Subcutaneous adipose tissue (tissue), 4 donors: Measurements from ENCODE around the gene BPHL. TPM values are rescaled to one million over a fixed set of nuclear protein-coding genes. Genes with fewer than 3 reads are reported as not detected.

ENCODE experiments used
- total RNA-seq, 4 donors: library from RNA; depleted of rRNA; stranded (reverse); fragments of >200 nt; gene quantifications; one replicate each; pipeline ENCODE4 v1.1.0, GENCODE V29; 2016
- TF ChIP-seq, protein P1 (sequence below): fragments of 450-650 bp; IDR thresholded peaks from one replicate; pipeline ENCODE4 v1.5.1; 2016; ENCODE audit warnings: low read depth, mild to moderate bottlenecking, control low read depth, antibody characterized with exemption, moderate library complexity

The BPHL gene
- total RNA-seq, 4 donors from 2014 or later: 25.8 to 41.6 (median 30.0) TPM

DNA sequence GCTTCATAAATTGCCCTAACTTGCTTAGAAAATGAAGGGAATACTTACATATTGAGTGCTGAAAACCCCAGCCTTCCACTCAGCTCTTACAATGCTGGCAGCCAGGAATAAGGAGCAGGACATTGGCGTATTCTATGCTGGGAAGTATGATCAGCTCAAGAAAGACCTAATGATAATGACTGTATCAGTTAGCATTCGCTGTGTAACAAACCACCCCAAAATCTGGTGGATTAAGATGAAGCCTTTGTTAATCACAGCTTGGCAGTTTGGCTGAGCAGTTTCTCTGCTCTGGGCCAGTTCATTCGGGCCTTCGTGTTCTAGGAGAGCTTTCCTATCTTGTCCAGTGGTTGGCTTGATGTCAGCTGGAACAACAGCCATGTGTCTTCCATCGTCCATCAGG lies 72.3 kb downstream of the BPHL start:
- TF ChIP-seq, protein P1, sequence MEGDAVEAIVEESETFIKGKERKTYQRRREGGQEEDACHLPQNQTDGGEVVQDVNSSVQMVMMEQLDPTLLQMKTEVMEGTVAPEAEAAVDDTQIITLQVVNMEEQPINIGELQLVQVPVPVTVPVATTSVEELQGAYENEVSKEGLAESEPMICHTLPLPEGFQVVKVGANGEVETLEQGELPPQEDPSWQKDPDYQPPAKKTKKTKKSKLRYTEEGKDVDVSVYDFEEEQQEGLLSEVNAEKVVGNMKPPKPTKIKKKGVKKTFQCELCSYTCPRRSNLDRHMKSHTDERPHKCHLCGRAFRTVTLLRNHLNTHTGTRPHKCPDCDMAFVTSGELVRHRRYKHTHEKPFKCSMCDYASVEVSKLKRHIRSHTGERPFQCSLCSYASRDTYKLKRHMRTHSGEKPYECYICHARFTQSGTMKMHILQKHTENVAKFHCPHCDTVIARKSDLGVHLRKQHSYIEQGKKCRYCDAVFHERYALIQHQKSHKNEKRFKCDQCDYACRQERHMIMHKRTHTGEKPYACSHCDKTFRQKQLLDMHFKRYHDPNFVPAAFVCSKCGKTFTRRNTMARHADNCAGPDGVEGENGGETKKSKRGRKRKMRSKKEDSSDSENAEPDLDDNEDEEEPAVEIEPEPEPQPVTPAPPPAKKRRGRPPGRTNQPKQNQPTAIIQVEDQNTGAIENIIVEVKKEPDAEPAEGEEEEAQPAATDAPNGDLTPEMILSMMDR: no peak

DNA sequence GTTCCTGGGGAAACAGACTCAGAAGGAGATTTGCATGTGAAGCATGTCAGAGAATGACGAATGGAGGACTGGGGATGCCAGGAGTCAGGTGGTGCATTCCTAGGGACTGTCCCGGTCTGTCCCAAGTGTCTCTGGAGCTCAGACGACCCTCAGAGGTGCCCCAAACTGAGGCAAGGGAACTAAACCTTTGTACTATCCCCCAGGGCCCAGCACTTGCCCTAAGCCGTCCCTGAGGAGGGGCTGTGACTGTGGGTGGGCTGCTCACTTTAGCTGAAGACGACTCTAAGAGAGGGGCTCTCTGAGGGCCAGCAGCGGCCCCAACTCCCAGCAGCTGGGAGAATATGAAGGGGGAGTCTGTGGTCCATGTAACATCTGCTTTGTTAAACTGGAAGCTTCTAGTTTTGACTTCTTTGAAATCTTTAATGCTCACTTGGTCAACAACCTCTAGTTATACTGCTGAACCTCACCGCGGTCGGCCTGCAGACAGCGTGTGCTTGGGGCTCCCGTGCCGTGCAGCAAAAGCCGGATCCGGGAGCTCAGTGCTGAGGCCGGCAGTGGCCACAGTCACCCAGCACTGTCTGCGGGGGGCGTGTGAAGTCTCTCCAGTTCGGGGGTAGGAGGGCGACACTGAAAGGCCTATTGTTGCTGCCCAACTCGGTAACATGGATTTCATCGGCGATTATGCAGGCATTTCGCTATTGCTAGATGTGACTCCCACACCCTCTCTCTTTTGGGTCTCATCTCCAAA lies 74.8 kb downstream of the BPHL start:
- TF ChIP-seq, protein P1: no peak

DNA sequence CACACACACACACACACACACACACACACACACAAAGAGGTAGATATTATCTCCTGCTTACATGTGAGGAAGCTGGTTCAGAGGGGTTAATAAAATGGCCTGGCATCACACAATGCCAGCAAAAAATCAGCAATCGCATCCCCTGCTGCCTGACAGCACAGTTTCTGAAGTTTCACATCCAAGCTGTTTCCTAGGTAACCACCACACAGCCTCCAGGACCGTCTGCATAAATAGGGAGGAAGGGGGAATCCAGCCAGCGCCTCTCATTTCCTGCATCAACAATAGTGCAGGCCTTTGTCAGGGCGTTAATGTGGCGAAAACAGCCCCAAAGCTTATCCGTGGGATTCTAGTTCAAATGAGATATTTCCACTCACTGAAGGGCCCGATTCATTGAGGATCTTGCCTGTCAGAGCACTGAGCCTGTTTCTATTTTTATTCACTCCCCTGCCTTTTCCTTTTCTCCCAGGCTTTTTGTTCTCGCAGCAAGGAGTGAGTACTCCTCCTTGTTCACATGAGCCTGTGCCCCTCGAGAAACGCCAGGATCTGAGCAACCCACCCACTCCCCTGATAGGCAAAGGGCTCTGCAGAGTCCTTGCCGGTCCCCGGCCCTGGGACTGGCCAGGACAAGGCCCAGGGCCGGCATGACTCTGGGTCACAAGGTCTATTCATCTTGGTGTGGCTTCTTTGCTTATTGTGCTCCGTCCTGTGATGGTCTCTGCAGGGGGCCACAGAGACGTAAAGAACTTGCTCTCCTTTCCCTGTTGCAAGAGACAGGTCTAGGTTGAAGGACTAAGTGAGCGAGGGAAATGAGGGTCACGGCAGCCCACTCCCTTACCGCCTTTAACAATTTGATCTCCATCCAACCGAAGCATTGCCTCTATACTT lies 76.3 kb downstream of the BPHL start:
- TF ChIP-seq, protein P1: no peak

DNA sequence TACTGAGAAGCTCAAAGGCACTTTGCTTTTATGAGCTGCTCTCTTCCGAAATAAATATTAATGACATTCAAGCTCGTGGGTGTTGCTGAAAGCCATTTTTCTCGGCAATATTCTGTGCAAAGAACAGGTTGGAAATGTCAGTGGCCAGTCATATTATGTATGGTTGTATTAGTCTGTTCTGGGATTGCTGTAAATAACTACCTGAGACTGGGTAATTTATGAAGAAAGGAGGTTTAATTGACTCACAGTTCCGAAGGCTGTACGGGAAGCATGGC lies 76.8 kb downstream of the BPHL start:
- TF ChIP-seq, protein P1: no peak

DNA sequence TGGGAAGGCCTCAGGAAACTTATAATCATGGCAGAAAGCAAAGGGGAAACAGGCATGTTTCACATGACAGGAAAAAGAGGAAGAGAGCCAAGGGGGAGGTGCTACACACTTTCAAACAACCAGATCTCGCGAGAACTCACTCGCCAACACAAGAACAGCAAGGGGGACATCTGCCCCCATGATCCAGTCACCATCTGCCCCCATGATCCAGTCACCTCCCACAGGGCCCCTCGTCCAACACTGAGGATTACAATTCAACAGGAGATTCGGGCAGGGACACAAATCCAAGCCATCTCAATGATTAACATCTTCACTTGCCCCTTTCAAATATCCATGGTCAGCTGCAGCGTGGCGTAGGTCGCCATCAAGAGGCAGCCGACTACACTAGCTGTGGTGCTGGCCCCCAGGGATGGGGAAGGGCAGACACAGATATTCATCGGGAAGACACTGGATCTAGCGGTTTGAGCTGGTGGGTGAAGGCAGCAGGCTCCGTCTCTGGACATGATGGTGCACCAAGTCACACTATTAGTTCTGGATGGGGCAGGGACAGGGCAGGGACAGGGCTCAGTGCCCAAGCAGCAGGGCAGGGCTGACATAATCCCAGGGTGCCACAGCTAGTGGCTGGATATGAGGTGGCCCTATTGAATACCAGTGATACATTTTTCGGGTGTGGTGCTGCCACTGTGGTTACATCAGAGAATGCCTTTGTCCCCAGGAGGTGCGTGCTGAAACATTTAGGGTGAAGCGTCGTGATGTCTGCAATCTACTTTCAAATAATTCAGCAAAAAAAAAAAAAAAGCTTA lies 77.4 kb downstream of the BPHL start:
- TF ChIP-seq, protein P1: no peak

DNA sequence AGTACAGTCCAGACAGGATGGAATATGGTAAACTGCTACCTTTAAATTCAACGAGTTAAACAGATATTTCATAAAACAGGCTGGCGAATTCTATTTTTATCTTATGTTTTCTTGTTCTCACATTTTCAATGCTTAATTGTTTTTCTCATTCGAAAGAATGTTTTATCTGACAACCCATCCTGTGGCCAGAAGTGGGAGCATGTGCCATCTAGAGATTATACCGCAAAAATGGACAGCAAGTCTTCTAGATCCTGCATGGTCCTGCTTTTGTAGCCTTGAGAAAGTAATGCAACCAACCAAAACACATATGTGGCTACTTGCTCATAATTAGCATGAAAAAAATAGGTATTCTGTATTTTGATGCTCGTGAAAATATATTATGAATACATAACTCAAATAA lies 78.3 kb downstream of the BPHL start:
- TF ChIP-seq, protein P1: no peak

DNA sequence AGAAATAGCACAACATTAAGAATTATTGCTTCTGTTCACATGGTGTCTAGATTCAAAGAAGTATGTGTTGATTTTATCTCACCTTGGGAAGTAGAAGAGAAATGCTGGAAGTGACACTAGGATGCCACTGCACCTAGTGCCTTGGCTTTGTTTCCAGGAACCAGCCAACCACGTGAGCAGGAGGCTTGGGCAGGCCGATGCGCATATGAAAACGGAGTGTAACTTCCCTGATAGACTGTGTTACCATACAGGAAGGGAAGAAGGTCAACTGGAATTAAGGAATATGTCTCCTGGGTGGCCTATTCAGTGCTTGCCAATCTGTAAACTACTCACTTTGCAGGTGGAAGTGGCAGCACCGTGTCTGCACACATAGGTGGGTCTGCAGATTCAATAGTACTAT lies 80.9 kb downstream of the BPHL start:
- TF ChIP-seq, protein P1: no peak
